Ovary (tissue), 3 donors: ENCODE results near the gene RGS11.

Experiments used
- EP300 ChIP-seq: sonication (generic); formaldehyde crosslinking; IDR thresholded peaks from one replicate; pipeline ENCODE4 v1.6.1; 2017; ENCODE audit warnings: antibody characterized with exemption
- POLR2A ChIP-seq: fragments of 450-650 bp; IDR thresholded peaks from one replicate; pipeline ENCODE4 v1.6.1; 2017; ENCODE audit warnings: antibody characterized with exemption, mild to moderate bottlenecking, moderate library complexity
- TF ChIP-seq, protein P1 (sequence below), 3 donors: fragments of 450-650 bp in 2 of 3; fragments of 200-600 bp in 1 of 3; IDR thresholded peaks; one replicate each; pipeline versions ENCODE4 v1.5.1 to v1.8.0; 2016 to 2022; ENCODE audit warnings: antibody characterized with exemption in 3 of 3, mild to moderate bottlenecking in 1 of 3
- donor health status: DM: no; HTN: no; CAD: no.

DNA sequence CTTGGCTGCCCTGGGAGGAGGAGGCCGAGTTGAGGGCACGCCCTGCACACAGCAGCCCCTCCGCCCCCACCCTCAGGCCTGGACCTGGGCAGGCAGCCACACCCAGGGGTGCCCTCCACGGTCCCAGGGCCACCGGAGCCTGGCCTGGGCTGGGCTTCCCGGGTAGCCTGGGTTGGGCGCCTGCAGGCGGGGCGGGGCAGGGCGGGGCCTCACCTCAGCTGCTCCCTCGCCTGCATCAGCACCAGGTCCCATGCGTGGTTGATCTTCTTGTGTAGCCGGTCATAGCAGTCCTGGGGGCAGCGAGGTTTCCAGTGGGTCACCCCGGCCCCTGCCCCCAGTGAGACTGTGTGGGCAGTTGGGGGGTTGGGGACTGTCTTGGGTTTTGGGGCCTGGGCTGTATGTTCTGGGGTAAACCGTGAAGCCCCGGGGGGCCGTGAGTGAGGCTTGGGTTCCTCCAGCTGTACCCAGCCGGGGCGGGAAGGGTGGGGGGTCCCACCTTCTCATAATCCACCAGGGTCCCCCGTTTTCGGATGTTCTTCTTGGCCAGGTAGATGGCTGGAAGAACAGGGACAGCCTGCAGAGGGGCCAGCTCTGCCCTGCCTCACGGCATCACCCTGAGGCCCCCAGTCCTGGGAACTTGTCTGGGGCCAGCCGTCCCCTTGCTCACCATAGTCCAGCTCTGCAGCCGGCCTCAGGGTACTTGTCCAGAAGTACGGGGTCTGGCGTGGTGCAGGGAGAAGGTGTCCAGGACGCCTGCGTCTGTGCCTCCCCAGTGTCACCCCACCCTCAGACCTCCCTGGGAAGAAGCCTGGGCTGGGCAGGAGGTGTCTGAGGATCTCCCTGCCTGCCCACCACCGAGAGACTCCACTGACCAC, 2.0 kb downstream of the RGS11 start:
- TF ChIP-seq, protein P1, sequence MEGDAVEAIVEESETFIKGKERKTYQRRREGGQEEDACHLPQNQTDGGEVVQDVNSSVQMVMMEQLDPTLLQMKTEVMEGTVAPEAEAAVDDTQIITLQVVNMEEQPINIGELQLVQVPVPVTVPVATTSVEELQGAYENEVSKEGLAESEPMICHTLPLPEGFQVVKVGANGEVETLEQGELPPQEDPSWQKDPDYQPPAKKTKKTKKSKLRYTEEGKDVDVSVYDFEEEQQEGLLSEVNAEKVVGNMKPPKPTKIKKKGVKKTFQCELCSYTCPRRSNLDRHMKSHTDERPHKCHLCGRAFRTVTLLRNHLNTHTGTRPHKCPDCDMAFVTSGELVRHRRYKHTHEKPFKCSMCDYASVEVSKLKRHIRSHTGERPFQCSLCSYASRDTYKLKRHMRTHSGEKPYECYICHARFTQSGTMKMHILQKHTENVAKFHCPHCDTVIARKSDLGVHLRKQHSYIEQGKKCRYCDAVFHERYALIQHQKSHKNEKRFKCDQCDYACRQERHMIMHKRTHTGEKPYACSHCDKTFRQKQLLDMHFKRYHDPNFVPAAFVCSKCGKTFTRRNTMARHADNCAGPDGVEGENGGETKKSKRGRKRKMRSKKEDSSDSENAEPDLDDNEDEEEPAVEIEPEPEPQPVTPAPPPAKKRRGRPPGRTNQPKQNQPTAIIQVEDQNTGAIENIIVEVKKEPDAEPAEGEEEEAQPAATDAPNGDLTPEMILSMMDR (IDR thresholded peaks at IDR 0.05): no peak
- TF ChIP-seq EP300: no peak
- no peak for TF ChIP-seq POLR2A
